Calu3 (cell line): ENCODE data around the gene RGL2. TPM values are rescaled to one million over a fixed set of nuclear protein-coding genes. Genes with fewer than 3 reads are reported as not detected.
A peak's percentile ranks its signal among the peaks of the same experiment; 100 is the strongest.
"Not testable (repeated sequence)": the region's sequence is repeated elsewhere in the genome, so short reads cannot be mapped to it uniquely, and the experiment has no call there.

Experiments
- BruUV-seq: library from RNA; stranded (reverse); fragments of 400-500 nt; replicated peaks from 2 replicates; lab custom pipeline; 2021; lab: Mats Ljungman, UMichigan
- CTCF ChIA-PET: fragments of 300-600 bp; sonication (Branson Sonifier 250); formaldehyde crosslinking; loops from one replicate; lab custom pipeline; 2022; ENCODE audit warnings: antibody characterized with exemption; lab: Charles Lee
- DNase-seq: peaks from one replicate; pipeline ENCODE4 v3.0.0; 2022
- H3K27ac Mint-ChIP-seq: one replicate; pipeline ENCODE4 v1.8.0; 2022; ENCODE audit warnings: mixed read lengths; ENCODE audit not compliant: unreplicated experiment
- H3K27me3 Mint-ChIP-seq: one replicate; pipeline ENCODE4 v1.8.0; 2022; ENCODE audit warnings: mixed read lengths; ENCODE audit not compliant: unreplicated experiment
- H3K36me3 Mint-ChIP-seq: one replicate; pipeline ENCODE4 v1.8.0; 2022; ENCODE audit warnings: mild to moderate bottlenecking, moderate library complexity, mixed read lengths; ENCODE audit not compliant: insufficient read depth, unreplicated experiment
- H3K4me1 Mint-ChIP-seq: one replicate; pipeline ENCODE4 v1.8.0; 2022; ENCODE audit warnings: mild to moderate bottlenecking, low read depth, mixed read lengths; ENCODE audit not compliant: unreplicated experiment
- H3K4me3 Mint-ChIP-seq: one replicate; pipeline ENCODE4 v1.8.0; 2022; ENCODE audit warnings: mild to moderate bottlenecking, low read depth, moderate library complexity, mixed read lengths; ENCODE audit not compliant: unreplicated experiment
- H3K9me3 Mint-ChIP-seq: one replicate; pipeline ENCODE4 v1.8.0; 2022; ENCODE audit warnings: low read depth, mixed read lengths; ENCODE audit not compliant: unreplicated experiment
- intact Hi-C: fragments of 100-400 bp; cut with micrococcal nuclease; formaldehyde crosslinking; loops from one replicate; pipeline ENCODE4 v1.10.0; 2022; ENCODE audit not compliant: unreplicated experiment
- total RNA-seq: library from RNA; stranded (reverse); gene quantifications from 2 replicates; pipeline ENCODE4 v1.2.3, GENCODE V29; 2022
- TF ChIP-seq, protein P1 (sequence below): fragments of 200-600 bp; IDR thresholded peaks from one replicate; pipeline ENCODE4 v1.8.0; 2022; ENCODE audit warnings: antibody characterized with exemption; ENCODE audit not compliant: unreplicated experiment

The RGL2 gene
- total RNA-seq, 1 experiment from 2014 or later: 138 TPM

DNA sequence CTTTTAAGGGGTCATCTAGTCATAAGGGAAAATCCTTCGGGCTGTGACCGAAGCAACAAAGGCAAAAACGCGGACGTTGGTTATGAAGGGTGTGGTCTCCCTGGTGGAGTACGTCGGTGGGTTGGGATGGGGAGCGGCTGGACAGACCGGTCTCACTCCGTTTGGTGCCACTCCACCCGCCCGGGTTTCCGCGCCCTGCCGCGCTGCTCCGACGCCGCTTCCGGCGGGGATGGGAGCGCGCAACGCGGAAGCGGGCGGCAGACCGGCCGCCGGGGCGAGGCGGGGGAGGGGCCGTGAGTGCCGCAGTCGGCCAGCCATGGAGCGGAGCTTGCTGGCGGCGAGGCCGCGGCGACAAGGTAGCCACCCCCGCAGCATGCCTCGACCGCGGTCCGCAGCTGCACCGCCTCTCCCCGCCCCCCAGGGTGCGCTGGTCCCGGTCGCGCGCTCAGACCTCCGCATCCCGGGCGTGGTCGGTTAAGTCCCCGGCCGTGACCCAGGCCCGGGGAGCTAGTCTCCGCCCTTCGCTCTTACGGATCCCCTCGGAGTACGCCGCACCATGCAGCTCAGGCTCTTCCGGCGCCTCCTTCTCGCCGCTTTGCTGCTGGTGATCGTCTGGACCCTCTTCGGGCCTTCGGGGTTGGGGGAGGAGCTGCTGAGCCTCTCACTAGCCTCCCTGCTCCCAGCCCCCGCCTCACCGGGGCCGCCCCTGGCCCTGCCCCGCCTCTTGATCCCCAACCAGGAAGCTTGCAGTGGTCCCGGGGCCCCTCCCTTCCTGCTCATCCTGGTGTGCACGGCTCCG is 21.7 kb downstream of the RGL2 start, which contains the start of gene B3GALT4:
B3GALT4 (plus strand) TSS at position 260 of the 799 bp plus-strand sequence; CDS start at position 557, 297 bp downstream.
- DNase-seq: peak; percentile 96
- no TSS peak for BruUV-seq
- Mint-ChIP-seq H3K4me1 (peaks cover 60% of the 10 kb centered on the region), H3K27ac (peak within 1 kb of the TSS; percentile 100), H3K9me3 (no peaks in the 10 kb centered on the region), H3K4me3 (peak within 1 kb of the TSS; percentile 94), H3K27me3 (peaks cover 5% of the 10 kb centered on the region), H3K36me3 (peaks cover 100% of the 10 kb centered on the region)
- TF ChIP-seq, protein P1, sequence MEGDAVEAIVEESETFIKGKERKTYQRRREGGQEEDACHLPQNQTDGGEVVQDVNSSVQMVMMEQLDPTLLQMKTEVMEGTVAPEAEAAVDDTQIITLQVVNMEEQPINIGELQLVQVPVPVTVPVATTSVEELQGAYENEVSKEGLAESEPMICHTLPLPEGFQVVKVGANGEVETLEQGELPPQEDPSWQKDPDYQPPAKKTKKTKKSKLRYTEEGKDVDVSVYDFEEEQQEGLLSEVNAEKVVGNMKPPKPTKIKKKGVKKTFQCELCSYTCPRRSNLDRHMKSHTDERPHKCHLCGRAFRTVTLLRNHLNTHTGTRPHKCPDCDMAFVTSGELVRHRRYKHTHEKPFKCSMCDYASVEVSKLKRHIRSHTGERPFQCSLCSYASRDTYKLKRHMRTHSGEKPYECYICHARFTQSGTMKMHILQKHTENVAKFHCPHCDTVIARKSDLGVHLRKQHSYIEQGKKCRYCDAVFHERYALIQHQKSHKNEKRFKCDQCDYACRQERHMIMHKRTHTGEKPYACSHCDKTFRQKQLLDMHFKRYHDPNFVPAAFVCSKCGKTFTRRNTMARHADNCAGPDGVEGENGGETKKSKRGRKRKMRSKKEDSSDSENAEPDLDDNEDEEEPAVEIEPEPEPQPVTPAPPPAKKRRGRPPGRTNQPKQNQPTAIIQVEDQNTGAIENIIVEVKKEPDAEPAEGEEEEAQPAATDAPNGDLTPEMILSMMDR: peak; percentile 74
- CTCF ChIA-PET: interaction anchor here (0.6 to 2.2 kb wide), 13 partner anchors 10 to 149 kb away, joined by 3 to 14 read pairs (median 4); partner anchors contain the start of genes PFDN6 and WDR46
- intact Hi-C loops: no loop called here

DNA sequence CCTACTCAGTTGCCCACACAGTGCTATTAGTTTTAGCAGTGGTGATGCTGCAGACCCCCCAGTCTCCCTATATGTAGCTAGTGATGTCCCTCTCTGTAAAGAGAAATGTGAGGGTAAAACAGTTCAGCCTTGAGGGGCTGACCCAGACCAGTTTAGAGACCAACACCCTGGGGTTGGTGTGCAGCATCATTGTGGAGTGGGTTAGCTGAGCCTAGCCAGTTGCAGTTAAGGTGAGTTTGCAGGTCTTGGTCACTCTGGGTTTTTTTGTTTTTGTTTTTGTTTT is 22.2 kb downstream of the RGL2 start:
- H3K36me3 Mint-ChIP-seq: peaks cover 100% of the 10 kb centered on the region
- no peaks in the 10 kb centered on the region for H3K9me3 Mint-ChIP-seq
- peaks cover 10% of the 10 kb centered on the region for H3K27me3 Mint-ChIP-seq
- intact Hi-C loops: no loop called here
- no peak for DNase-seq
- no TSS peak for BruUV-seq
- TF ChIP-seq, protein P1: no peak
- H3K4me3 Mint-ChIP-seq: peak overlapping the region; percentile 94
- peak overlapping the region; percentile 100 for H3K27ac Mint-ChIP-seq
- CTCF ChIA-PET: interaction anchor here (1.0 to 2.2 kb wide), 6 partner anchors 13 to 149 kb away, joined by 3 to 14 read pairs (median 7); partner anchors contain the start of genes PFDN6 and WDR46
- peaks cover 65% of the 10 kb centered on the region for H3K4me1 Mint-ChIP-seq

DNA sequence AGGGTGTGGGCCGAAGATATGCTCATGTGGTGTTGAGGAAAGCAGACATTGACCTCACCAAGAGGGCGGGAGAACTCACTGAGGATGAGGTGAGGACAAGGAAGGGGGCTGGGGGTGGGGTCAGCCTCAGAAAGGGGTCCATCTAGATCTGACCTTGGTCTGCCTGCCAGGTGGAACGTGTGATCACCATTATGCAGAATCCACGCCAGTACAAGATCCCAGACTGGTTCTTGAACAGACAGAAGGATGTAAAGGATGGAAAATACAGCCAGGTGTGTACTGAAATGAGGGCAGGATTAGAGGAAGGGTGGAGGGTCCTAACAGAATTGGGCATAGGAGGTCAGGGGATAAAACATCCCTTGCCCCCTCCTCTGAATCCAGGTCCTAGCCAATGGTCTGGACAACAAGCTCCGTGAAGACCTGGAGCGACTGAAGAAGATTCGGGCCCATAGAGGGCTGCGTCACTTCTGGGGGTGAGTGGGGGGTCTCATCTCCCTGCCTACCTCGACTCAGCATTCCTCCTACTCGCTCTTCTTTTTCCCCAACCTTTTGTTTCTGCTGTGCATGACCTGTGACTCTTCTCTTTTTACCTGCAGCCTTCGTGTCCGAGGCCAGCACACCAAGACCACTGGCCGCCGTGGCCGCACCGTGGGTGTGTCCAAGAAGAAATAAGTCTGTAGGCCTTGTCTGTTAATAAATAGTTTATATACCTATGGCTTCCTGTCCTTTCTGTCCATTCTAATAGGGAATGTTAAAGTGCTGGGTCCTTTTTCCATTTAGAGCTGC is 22.8 kb downstream of the RGL2 start:
- BruUV-seq: TSS peak; percentile 20
- intact Hi-C loops, H3K9me3 Mint-ChIP-seq, DNase-seq: not testable (repeated sequence)
- H3K4me1 Mint-ChIP-seq: peaks cover 65% of the 10 kb centered on the region
- peak overlapping the region; percentile 94 for H3K4me3 Mint-ChIP-seq
- H3K36me3 Mint-ChIP-seq: peaks cover 100% of the 10 kb centered on the region
- peak overlapping the region; percentile 100 for H3K27ac Mint-ChIP-seq
- CTCF ChIA-PET: interaction anchor here (1.6 to 1.8 kb wide), 3 partner anchors 14 to 28 kb away, joined by 3 to 10 read pairs (median 10); partner anchors contain the start of genes PFDN6 and WDR46
- peaks cover 13% of the 10 kb centered on the region for H3K27me3 Mint-ChIP-seq

DNA sequence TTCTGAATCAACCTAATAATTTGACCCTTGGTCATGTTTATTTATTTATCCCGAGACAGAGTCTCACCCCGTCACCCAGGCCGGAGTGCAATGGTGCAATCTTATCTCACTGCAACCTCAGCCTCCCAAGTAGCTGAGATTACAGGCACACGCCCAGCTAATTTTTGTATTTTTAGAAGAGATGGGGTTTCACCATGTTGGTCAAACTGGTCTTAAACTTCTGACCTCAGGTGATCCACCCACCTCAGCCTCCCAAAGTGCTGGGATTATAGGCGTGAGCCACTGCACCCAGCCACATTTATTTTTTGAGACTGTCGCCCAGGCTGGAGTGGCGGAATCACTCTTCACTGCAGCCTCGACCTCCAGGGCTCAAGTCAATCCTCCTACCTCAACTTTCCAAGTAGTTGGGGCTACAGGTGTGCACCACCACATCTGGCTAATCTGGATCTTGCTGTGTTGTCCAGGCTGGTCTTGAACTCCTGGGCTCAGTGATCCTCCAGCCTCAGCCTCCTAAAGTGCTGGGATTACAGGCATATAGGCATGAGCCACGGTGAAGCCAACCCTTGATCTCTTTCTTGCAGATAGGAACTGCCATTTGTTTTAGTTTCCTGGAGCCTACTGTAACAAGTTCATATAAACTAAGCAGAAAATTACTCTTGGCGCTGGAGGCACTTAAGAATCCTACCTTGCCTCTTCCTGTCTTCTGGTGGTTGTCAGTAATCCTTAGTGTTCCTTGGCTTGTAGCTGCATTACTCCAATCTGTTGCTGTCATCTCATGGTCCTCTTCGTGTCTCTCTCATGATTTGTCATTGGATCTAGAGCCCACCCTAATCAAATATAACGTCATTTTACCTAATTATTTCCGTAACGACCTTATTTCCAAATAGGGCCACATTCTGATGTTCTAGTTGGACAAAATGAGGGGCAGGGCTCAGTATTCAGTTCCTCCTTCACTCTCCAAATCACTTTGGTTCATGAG is 24.5 kb downstream of the RGL2 start:
- no peak for DNase-seq
- Mint-ChIP-seq H3K27ac (peak overlapping the region; percentile 100), H3K4me3 (peak overlapping the region; percentile 94), H3K4me1 (peaks cover 69% of the 10 kb centered on the region), H3K27me3 (peaks cover 13% of the 10 kb centered on the region), H3K9me3 (no peaks in the 10 kb centered on the region), H3K36me3 (peaks cover 91% of the 10 kb centered on the region)
- TF ChIP-seq, protein P1: no peak
- no TSS peak for BruUV-seq
- CTCF ChIA-PET: interaction anchor here (0.6 kb wide), 1 partner anchor 15 kb away, joined by 8 read pairs; the partner anchor contains the start of genes PFDN6 and WDR46
- intact Hi-C loops: no loop called here
